ENCODE data around the gene ALDH1A3.

ALDH1A3 gene

DNA sequence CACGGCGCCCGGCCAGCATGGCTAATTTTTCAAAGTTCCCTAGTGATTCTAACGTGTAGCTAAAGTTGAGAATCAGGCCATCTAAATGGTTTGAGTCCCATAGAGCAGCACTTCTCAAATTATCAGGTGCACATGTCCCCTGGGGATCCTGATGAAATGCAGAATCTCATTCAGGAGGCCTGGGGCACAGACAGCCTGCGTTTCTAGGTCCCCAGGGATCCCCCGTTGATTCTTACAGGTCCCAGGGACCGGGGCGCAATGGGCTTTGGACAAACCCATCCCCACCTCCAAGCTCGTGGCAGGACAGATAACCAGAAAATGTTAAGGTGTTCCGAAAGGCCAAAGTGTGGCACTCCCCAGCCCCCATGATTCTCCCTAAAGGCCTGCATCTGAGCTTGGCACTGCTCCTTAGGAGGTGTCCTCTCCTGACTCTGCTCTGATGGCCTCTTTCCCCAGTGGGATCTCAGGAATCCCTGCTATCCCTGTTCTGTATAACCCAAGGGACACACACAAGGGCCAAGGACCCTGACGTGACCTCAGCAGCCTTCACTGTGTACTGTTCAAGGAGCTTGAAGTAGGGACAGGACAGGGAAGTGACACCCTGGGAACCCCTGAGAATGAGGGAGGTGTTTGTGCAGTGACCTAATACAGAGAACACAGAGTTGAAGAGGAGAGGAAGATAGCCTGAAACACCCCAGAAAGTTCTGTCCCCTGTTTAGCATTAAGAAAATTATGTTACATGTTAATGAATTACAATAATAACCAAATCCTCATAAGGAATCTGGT lies 47.5 kb downstream of the ALDH1A3 start:
- DNase-seq: no peak

DNA sequence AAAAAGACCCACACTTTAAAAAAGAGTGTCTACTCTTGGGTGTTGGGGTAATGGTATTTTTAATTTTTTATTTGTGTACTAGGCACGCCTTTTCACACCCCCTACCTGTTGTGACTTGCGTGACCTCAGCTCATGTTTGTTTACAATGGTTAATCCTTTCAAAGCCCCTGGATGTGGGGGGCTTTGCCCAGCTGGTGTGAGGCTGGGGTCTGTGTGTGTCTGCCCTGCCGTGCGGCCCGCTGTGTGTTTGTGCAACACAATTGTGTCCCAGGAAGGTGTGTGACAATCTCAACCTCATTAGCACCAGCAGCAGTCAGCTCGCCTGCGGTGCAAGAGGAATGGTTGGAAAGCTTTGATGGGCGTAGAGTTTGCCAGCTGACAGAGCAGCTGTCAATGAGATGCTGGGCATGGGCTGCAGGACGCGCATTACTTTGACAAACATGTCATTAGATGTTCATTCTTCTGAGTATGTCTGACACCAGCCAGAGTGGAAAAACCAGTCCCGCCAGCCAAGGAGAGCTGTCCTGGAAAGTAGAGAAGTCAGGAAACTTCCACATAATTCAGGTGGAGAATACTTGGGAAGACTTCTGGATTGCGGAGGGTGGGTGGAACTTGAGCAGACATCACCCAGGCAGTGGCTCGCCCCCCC lies 49.1 kb downstream of the ALDH1A3 start:
- DNase-seq: no peak

DNA sequence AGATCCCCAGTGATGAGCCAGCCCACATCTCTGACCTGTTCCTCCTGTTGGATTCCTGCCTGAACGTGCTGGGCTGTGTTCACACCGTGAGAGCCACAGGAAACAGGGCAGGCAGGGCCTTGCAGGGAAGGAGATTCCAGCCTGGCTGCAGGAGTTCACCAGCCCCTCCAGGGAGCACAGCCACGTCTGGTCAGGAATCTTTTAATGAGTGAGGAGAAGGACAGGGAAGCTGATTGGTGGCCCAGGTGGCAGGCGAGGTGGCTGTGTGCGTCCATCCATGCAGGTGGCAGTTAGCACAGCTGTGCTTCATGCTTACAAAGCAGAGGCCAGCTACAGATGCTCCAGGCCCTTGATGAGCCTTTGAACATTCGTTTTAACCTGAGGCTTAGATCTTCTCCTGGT lies 50.0 kb downstream of the ALDH1A3 start:
- DNase-seq: no peak

DNA sequence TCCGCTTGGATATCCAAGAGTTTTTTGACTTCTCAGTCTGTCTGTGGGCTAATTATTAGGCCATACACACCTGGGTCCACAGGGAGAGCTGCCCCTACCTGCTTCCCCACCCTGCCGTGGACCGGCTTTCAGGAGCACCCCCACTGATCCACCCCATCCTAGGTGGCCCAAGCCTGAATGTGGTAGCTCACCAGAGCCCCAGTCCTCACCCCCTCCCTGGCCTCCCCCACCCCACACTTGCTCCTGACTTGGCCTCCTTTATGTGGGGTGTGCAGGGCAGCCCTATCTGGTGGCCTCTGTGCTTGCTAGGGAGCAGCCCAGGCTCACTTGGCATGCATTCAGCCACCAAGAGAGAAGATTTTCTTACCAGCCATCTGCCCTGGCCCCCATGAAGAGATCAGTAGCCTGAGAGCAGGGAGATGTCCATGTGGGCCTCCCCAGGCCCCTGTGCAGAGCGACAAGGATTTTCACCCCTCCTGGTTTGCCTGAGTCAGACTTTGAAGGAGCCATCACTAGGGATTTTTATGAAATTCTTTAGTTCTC lies 50.7 kb downstream of the ALDH1A3 start:
- DNase-seq: no peak

DNA sequence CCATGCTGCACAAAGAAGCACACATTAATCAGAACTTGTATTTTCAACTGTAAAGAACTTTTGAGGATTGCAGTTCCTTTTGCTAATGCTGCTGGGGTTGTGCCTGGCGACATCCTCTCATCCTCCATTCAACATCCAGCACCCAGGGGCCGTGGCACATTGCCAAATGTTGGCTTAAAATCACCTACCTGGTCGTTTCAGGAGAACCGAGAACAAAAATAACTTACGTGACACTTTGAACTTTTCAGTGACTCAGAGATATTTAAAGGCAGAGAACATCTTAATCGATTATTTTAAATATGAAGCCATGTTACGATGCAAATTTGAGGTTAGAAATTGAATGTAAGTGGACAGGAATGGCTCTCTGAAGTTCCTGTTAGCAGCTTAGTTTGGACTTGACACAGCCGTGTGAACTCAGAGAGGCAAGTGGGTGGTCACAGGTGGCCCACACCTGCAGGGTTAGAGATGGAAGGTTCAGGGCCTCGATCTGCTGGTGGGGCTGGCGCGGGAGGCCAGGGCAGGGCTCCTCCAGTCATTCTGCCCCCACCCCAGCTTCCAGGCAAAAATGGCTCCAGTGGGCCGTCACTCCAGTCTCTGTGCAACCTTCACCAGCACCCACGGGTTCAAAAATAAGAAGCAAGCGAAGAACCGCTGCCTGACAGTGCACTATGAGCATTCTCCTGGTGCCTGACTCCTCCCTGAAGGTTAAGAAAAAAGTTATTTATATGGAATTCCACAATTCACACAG lies 51.7 kb downstream of the ALDH1A3 start:
- DNase-seq: no peak

DNA sequence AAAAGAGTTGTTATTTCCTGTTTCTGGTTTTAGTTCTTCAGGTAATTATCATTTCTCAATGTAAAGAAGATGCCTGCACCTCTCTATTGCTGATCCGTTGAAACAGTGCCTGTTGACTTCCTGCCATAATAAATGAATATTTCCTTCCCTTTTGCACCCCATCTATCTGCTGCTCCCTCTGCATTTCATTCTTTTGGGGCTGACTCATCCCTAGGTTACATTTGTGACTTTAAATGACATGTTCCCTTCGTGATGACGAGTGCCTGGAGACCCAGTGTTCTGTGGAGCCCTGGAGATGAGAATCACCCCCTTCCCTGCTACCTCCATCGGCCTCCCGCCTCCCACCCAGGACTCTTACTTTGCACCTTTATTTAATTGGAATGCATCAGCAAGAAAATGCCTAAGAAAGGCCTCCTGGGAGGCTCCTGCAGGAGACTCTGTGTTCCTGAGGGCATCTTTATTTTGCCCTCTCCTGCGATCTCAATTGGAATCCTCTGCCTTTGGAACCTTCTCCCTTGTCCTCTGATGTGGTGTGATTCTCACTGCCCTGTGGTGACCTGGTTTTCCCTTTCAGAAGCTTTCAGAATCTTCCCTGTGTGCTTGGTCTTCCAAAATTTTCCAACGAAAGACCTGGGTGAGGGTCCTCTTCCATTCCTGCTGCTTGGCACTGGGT lies 53.2 kb downstream of the ALDH1A3 start:
- DNase-seq: no peak

DNA sequence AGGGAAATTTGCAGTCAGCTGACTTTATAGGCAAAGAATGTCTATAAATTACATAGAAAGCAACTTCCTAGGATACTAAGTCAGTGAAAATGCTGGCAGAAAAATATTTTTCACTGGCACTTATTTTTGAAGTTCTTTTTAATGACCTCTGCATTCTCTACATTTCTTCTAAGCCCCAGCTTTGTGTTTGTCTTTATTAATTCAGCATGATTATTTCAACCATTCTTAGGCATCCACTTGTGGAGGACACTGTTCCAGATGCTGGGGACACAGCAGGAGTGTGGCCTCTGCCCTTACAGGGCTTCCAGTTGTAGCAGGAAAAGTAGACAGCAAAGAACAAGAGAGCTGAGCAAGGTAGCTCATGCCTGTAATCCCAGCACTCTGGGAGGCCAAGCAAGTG lies 54.5 kb downstream of the ALDH1A3 start:
- no peak for DNase-seq

DNA sequence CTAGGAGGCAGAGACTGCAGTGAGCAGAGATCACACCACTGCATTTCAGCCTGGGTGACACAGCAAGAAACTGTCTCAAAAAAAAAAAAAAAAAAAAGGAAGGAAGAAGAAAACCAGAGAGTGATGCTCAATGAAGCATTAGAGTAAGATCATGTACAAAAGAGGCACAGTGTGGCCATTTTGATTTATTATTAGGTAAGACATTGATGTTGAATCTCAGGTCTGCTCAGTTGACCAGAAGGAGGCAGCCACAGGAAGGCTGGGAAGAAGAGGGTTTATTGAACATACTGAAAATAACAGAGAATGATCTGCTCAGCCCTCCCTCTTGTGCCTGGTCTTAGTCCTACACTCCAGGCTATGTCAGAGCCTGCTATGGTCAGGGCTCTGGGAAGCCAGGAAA lies 55.1 kb downstream of the ALDH1A3 start:
- no peak for DNase-seq

DNA sequence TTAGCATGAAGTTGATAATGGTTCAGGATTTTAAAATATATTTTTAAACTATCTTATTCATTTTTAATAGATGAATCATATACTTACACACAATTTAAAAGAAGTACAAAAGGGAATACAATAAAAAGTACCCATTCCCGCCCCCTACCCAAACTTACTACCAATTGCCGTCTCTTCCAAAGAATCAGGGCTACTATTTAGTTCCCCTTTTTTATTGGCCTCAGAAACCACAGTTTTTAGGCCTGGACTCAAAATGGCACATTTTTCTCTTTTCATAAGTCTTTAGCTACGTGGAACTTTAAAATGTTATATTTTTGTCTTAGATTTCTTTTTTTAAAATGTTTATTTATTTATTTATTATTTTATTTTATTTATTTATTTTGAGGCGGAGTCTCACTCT lies 57.5 kb downstream of the ALDH1A3 start:
- no peak for DNase-seq

DNA sequence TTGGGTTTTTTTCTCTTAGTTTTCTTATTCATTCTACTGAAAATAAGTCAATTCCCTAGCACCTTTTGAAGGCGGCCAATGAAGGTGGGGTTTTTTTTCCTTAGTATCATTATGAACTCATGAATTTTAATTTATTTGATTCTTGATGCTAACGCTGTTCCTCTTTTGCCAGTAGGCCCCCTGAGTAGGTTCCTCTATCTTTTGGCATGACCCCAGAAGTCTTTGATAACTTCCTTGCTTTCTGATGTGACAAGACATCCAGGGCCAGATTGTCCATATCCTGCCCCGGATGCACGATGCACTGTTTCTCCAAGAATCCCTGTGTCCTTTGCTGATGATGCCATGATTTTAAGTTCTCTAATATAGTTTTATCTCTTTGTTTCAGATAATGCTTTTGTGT lies 60.2 kb downstream of the ALDH1A3 start:
- no peak for DNase-seq

DNA sequence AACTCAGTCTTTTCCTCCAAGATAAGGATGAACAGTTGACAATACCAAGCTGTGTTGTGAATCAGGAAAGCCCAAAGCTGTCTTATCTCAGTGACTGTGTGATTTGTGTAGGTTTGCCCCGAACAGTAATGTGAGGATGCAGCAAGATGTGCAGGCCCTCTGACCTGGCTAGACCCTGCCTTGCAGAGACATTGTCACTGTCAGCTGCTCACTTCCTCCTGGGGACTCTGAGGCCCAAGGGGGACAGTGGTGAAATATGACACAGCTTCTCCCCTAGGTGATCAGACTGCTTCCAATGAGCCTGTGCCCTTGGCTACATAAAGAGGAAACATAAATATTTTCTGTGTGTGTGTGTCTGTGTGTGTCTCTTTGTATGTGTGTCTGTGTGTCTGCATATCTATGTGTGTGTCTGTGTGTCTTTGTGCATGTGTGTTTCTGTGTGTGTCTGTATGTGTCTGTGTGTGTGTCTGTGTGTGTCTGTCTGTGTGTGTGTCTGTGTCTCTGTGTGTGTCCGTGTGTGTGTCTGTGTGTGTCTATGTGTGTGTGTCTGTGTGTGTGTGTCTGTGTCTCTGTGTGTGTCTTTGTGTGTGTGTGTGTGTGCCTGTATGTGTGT lies 61.2 kb downstream of the ALDH1A3 start:
- DNase-seq: no peak

DNA sequence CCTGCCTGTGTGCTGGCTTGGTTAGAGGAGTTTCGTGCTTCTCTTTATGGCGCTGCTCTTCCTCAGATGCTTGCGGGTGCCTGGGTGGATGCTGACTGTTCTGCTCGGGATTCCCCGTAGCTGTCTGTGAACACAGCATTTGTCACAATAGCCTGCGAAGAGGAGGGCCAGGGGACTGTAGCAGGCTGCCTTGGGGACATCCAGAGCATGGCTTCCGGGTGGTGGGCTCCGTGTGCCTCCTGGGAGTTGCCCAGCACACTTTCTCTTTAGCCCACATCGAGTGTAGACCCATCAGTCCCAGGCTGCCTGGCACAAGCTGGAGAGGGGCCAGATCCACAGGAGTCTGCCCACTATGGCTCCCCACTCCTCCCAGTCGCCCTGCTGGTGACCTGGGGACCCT lies 61.9 kb downstream of the ALDH1A3 start:
- DNase-seq: no peak

DNA sequence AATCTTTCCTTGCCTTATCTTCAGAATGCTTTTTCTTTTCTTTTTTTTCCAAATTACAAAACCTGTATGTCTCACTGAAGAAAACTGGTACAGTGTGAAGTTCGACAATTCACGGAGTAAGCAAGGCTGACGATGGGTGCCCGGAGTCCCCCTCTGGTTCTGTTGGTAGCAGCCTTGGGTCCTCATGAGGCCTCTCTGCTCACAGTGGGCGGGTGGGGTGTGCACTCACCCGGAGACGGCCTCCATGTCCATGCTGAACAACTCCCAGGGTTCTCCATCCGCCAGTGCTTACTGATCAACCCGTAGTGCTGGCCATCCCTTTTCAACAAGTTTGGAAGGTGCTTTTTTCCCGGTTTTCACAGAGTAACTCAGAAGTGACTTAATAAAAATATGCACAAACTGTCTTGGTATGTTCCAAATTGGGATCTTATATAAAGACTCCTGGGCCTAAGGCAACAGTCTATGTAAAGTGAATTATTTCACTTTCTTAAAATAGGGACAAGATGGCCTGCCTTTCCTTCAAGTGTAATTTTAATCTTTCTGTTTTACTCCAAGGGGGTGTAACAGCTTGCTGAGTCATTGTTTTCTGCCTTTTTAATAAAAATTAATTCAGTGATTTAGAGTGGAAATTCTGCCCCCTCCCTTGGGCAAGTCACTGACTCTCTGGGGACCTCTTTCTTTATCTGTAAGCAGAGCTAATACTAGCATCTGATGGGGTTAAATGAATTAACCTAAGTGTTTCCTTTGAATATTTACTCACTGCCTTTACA lies 63.2 kb downstream of the ALDH1A3 start:
- DNase-seq: no peak

DNA sequence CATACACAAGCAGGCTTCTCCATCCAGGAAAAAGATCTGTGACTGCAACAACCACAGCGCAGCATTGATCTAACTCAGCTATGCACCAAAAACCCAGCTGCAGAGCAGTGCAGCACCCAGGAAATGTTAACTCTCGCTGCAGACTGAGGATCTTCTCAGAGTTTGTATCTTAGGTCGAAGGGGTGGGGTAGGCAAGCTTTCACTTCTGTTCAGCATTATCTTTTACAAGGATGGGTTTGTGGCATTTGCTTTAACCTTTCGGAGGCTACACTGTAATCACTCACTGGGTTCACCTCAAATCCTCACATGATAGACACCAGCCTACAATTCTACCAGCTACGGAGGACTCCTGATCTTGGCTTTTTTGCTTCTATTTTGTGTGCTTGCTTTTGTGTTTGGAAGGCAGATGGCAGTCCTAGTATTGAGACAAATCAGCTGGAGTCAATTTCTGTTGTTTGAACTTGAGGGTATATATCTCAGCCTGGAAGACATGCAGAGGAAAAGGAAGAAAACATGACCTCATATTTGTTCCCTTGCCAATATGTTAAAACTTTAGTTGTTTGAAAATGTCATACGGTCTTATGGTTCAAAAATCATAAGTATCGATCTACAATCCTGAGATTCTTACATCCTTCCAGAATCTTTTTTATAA lies 64.7 kb downstream of the ALDH1A3 start:
- DNase-seq: no peak

DNA sequence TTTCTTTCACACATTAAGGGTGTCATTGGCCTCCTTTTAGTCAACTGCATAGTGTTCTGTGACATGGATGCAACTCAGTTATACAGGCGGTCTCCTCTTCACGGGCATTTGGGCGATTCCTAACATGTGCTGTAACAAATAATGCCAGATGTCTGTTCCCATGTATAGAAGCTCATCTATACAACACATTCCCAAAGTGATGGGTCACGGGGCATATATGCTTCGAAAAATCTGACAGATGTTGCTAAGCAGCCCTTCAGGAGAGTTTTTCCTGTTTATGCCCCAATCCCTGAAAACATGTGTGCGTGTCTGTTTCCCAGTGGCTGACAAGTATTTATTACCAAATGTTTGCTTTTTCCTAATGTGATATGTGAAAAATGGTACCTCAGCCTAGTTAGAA lies 65.4 kb downstream of the ALDH1A3 start:
- DNase-seq: no peak

DNA sequence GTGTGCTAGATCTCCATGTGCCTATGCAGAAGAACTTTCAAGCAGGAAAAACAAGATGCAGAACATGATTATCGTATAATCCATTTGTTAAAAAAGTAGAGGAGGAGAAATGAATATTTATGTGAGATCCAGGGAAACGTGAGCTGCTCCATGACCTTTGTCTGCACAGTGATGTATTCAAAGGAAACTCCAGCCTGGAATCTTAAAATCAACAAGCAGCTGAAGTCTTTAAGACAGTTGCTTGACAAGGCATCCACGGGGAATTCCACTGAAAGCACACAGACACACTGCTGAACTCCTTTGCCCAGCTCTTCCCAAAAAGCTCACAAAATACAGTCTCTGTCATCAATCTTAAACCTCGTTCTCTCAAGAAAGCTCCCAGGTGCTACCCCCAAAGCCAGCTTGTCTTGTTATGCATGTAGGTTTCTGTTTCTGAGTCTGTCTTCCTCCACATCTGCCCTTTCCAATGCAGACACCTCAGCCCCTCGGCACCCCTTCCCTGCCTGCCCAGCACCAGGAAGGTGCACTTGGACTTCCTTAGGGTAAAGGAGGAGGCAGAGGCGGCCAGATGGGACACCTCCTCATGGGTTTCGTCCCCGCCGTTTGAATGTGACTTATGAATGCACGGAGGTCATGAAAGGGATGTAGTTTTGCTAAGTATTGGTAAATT lies 68.3 kb downstream of the ALDH1A3 start:
- no peak for DNase-seq

DNA sequence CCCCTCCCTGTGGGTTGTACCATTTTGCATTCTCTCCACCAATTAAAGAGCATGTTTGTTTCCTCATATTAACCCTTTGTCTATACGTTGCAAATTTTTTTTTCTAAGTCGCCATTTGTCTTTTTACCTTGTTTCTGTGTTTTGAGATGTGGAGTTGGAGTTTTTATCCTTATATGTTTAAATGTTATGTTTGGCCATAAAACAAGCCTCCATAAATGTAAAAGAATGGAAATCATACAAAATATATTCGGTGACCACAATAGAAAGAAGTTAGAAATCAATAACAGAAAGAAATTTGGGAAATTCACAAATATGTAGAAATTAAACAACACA lies 68.8 kb downstream of the ALDH1A3 start:
- DNase-seq: no peak

DNA sequence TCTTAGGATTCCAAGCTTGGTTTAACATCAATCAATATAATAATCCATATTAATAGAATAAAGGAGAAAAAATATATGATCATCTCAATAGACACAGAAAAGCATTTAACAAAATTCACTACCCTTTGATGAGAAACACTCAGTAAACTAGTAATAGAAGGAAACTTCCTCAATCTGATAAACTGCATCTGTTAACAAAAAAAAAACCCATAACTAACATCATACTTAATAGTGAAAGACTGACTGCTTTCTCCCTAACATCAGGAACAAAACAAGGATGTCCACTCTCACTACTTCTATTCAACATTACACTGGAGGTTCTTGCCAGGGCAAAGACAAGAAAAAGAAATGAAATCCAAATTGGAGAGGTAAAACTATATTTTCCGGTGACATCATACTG lies 70.1 kb downstream of the ALDH1A3 start:
- DNase-seq: no peak

DNA sequence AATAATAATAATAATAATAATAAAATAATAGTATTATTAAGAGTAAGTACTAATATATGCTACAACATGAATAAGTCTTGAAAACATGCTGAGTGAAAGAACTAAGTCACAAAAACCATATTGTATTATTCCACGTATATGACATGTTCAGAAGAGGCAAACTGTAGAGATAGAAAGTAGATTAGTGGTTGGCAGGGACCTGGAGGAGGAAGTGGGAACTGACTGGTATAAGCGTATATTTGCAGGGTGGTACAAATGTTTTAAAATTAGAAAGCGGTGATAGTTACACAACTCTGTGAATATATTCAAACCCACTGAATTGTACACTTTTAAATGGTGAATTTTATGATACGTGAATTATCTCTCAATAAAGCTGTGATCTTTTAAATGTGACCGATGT lies 72.3 kb downstream of the ALDH1A3 start:
- DNase-seq: no peak

DNA sequence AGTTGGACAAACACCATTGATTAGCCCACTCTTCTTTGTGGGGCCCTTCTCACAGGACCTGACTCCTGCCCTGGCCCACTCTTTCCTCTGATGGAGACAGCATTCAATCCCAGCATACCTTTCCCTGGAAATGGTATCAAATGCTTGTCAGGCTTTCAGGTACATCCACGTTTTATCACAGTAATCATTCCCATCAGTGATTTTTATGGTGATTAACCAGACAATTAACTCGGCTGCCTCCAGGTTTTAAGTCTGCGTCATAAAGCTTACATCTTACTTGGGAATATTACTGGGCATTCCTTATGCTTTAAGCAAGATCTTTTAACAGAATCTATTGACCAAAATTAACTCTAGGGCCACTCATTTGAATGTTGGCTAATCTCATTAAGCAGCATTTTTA lies 72.9 kb downstream of the ALDH1A3 start:
- DNase-seq: no peak

All from activated CD4-positive, alpha-beta T cell treated with anti-CD3 and anti-CD28 coated beads, Interleukin-10, Interleukin-2, amounts not matched to agents 100 ng/mL and 50 ng/mL, durations not matched to agents 16 hours and 8 hours (primary cell).